Glomerular visceral epithelial cell (primary cell): Measurements from ENCODE around the gene PDE4A.
"Not testable (repeated sequence)": the region's sequence is repeated elsewhere in the genome, so short reads cannot be mapped to it uniquely, and the experiment has no call there.

Source experiments
- DNase-seq: peaks from one replicate; pipeline ENCODE4 v3.0.0-alpha.2; 2016; ENCODE audit errors: extremely low spot score

PDE4A gene

GRCh38 chr19:10420444-10421239 is at the start of gene PDE4A:
Gene PDE4A (plus strand): TSS chr19:10420538. CDS start chr19:10420765, 227 bp downstream.
- peak; percentile 20 for DNase-seq

- DNase-seq: no peak
Measured at GRCh38 chr19:10372690-10373089, 47.6 kb upstream of the PDE4A start.

- DNase-seq: no peak
Measured at GRCh38 chr19:10374931-10375330, 45.4 kb upstream of the PDE4A start.

DNA sequence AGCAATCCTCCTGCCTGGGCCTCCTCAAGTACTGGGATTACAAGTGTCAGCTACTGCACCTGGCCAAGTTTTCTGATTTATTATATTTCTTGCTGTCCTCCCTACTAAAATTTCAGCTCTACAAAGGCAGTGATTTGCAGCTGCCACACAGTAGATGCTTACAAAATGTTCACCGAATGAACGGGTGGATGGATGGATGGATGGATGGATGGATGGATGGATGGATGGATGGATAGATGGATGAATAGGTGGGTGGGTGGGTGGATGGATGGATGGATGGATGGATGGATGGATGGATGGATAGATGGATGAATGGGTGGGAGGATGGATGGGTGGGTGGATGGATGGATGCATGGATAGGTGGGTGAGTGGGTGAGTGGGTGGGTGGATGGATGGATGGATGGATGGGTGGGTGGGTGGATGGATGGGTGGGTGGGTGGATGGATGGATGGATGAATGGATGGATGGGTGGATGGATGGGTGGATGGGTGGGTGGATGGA is 43.1 kb upstream of the PDE4A start:
- DNase-seq: not testable (repeated sequence)

GRCh38 chr19:10378124-10378523 is 42.2 kb upstream of the PDE4A start:
- DNase-seq: no peak

DNA sequence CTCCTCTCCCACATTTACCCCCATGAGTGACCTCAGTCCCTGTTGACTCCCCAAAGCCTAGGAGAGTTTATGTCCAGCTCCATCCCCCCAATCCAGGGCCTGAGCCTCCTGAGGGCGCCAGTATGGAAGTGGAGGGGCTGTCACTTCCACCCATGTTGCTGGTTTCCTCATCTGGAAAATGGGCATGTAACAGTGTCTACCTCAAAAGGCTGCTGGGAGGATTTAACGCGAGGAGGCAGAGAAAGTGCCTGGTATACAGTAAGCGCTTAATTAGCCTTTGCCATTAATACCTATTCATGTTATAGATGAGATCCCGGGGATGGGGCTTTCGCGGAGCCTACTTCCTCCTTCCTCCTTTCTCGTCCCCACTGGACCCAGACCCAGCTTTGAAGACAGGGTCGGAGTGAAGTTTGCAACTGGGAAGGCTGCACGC is 40.4 kb upstream of the PDE4A start:
- DNase-seq: no peak

GRCh38 chr19:10380313-10381102 is 39.8 kb upstream of the PDE4A start, which contains the start of gene TYK2:
Gene TYK2 (minus strand): TSS chr19:10380572. CDS start chr19:10378406, 2,166 bp downstream.
- peak; percentile 99 for DNase-seq

GRCh38 chr19:10383223-10383499 is 37.2 kb upstream of the PDE4A start:
- DNase-seq: not testable (repeated sequence)

DNA sequence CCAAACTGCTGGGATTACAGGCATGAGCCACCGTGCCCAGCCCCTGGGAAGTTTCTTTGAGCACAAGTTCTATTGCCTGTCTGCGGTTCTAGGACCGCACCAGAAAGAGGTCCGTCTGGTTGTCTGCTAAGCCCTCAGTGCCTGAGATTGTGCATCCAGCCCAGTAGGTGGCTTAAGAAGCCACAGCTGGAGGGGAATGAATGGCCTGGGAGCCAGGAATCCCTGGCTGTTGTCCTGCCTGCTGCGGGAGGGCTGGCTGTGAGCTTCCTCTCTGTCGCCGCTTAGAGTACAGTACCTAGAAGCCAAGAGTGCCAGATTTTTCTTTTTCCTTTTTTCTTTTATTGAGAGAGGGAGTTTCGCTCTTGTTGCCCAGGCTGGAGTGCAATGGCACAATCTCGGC is 35.8 kb upstream of the PDE4A start:
- no peak for DNase-seq

- peak; percentile 85 for DNase-seq
Measured at GRCh38 chr19:10388957-10389356, 31.4 kb upstream of the PDE4A start.

DNA sequence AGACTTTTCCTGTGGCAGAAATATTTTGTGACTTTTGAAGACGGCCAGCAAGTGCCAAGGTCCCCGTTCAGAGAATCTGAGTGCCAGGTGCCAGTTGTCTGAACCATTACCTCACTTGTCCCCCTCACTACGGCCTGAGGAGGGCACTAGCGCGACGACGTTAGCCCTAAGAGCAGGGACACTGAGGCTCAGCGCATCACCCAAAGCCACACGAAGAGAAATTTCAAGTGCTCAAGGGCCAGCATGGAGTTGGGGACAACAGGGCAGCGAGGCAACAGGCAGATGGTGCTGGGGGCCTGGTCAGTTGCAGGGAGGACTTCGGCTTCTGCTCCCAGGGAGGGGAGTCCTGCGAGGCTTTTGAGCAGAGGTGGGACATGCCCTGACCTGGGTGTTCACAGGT is 30.5 kb upstream of the PDE4A start:
- DNase-seq: no peak

DNA sequence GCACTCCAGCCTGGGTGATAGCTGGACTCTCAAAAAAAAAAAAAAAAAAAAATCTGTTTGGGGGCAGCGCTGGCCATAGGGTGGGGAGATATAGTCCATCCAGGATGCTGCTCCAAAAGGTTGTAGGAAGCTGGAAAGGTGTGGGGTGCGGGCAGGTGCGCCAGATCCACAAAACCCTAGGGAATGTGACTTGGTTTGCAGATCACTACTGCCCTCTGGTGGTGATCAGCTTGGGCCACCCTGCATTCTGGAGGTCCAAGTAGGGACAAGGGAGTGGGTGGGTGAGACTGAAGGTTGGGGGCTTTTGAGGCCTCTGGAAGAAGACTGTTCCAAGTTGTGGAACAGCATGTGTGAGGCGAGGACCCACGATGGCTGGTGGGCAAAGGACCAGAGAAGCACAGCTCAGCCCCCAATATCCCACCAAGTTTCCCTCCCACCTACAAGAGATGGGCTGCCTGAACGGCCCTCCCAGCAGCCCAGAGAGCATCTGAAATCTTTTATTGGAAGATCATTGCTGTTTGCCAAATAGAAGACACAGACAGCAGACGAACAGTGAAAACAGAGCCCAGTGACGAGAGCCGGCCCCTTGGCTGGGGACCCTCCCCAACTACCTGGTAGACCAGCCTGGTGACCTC is 29.6 kb upstream of the PDE4A start:
- peak; percentile 73 for DNase-seq

DNA sequence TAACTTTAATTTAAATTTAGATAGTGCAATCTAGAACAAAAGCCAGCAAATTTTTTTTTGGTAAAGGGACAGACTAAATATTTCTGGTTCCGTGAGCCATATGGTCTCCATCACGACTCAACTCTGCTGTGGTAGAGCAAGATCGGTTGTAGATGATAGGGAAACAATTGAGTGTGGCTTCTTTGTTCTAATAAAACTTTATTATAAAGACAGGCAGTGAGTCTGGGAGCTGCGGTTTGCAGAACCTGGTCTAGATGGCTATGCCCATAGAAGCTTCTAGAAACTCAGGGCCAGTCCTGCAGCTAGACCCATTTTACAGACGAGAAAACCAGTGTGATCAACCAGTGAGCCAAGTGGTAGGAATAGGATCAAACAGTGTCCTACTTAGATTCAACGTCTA is 28.2 kb upstream of the PDE4A start:
- DNase-seq: no peak

DNA sequence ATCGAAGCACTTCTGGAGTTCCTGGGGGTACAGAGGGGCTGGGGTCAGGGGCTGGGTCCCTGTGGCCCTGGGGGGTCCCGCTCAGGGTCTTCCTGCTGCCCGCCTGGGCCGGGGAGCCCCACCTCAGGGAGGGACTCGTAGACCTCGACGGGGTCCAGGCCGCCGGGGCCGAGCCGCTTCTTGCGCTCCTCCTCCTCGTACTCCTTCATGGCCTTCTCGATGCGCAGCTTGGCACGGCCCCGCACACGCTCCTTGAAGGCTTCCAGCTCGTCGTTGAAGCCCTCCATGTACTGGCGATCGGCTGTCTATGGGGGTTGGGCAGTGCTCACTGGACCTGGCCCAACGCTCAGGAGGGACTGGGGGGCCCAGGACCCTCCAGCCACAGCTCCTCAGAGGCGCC is 27.2 kb upstream of the PDE4A start:
- no peak for DNase-seq

- DNase-seq: no peak
Measured at GRCh38 chr19:10395003-10395402, 25.3 kb upstream of the PDE4A start.

GRCh38 chr19:10395436-10395835 is 24.9 kb upstream of the PDE4A start:
- DNase-seq: no peak

DNA sequence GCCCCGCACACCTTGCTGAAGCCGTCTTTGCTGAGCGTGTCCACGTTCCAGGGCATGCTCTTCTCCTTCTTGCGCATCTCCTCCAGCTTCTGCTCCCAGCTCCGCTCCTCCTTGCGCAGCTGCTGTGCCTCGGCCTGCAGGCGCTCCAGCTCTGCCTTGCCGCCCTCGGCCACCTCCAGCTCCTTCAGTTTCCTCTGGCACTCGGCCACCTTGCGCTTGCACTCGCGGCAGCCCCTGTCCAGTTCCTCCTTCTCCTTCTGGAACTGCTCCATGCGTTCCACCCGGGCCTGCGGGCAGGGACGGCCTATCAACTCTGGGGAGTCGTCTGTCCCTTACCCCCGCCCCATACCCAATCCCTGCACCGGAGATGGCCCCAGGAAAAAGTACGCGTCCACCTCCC is 24.4 kb upstream of the PDE4A start:
- no peak for DNase-seq

DNA sequence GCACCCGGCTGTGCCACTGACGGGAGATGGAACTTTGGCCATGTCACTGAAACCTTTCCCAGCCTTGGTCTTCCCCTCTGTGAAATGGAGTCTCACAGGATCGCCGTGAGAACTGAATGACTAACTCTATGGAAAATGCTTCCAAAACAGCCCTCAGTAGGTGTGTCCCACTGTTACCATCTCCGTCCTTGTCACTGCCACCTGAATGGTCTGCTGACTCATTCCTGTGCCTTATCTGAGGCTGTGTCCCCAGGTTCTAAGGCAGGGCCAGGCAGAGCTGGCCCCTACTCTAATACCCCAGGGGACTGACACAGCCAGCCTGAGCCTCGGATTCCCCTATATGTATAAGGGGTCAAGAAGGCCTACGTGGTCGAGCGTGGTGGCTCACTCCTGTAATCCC is 21.5 kb upstream of the PDE4A start:
- DNase-seq: no peak

- not testable (repeated sequence) for DNase-seq
Measured at GRCh38 chr19:10399340-10399739, 21.0 kb upstream of the PDE4A start.

GRCh38 chr19:10399878-10400277 is 20.5 kb upstream of the PDE4A start:
- DNase-seq: no peak

DNA sequence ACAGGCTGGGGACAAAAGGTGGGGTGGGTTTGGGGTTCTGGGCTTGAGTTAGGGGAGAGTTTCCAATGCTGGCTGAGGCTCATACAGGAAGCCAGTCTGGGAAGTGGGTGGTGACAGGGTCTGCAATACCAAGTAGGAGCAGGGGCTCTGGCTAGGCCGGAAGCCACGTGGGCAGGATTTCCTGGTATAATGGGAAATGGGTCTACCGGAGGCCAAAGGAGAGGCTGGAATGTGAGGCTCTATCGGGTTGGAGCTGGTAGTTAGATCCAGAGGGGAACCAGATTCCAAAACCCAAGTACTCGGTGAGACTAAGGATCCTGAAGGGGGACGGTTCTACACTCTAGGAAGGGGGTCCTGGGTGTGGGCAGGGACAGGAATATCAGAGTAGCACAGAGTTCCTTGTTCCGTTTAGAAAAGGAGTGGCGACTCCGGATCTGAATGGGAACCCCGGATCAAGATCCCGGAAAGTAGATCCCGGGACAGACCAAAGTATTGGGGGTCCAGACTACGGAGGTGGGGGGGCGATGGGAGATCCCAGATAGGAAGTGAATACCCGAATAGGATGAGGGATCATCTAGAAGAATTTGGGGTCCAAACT is 17.8 kb upstream of the PDE4A start:
- peak; percentile 54 for DNase-seq
